HL-60 (cell line): Measurements from ENCODE around the gene CEBPB.

Experiments
- DNase-seq, 2 experiments: peaks; one replicate each; pipeline ENCODE4 v3.0.0-alpha.2; 2010 to 2020; ENCODE audit warnings: low read depth in 1 of 2, low spot score in 1 of 2
- H3K27ac ChIP-seq: fragments of 250-450 bp; sonication (Bioruptor Pico); replicated peaks from 2 replicates; pipeline ENCODE4 v1.5.1; 2020; ENCODE audit warnings: mild to moderate bottlenecking, moderate library complexity
- H3K27me3 ChIP-seq: fragments of 250-450 bp; sonication (Bioruptor Pico); 2 replicates; pipeline ENCODE4 v1.5.1; 2021; ENCODE audit warnings: mild to moderate bottlenecking, moderate library complexity; ENCODE audit not compliant: insufficient read depth, poor library complexity, severe bottlenecking
- H3K4me3 ChIP-seq: replicated peaks from 2 replicates; pipeline ENCODE4 v1.5.1; 2011; ENCODE audit warnings: mild to moderate bottlenecking, control low read depth, low read length; ENCODE audit not compliant: insufficient read depth
- GABPA ChIP-seq: IDR thresholded peaks from 2 replicates; pipeline ENCODE4 v1.6.1; 2012; ENCODE audit warnings: low read depth
- POLR2AphosphoS5 ChIP-seq: IDR thresholded peaks from 2 replicates; pipeline ENCODE4 v1.6.1; 2012; ENCODE audit warnings: low read depth
- SPI1 ChIP-seq: IDR thresholded peaks from 2 replicates; pipeline ENCODE4 v1.6.1; 2012; ENCODE audit warnings: low read depth, mild to moderate bottlenecking, borderline replicate concordance
- TF ChIP-seq, protein P1 (sequence below): IDR thresholded peaks from one replicate; pipeline ENCODE4 v1.5.1; 2011; ENCODE audit warnings: low read length, control low read depth, inconsistent platforms; ENCODE audit not compliant: insufficient read depth
- TF ChIP-seq, protein P2 (sequence below): IDR thresholded peaks from 2 replicates; pipeline ENCODE4 v1.6.1; 2012; ENCODE audit warnings: low read depth; ENCODE audit not compliant: insufficient replicate concordance

Gene CEBPB

DNA sequence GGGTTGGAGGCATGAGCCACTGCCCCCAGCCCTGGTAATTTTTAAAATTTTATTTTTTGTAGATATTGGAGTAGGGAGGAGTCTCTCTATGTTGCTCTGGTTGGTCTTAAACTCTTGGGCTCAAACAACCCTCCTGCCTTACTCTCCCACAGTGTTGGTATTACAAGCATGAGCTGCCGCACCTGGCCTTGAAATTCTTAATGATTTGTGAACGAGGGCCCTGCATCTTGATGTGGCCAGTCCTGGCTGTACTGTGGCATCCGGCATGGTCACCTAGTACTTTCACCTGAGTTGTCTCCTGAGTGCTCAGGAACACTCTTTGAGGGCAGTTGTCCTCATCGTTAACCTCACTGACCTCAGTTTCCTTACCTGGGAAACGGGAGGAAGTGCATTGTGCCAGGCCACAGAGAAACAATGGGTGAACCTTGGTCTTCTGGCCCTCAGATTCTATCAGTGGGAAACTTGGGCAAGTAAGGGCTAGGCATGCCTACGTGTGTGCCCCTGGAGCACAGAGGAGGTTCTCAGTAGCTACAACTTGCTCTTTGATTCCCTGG is 19.5 kb downstream of the CEBPB start:
- no peak overlapping the region for H3K4me3 ChIP-seq

DNA sequence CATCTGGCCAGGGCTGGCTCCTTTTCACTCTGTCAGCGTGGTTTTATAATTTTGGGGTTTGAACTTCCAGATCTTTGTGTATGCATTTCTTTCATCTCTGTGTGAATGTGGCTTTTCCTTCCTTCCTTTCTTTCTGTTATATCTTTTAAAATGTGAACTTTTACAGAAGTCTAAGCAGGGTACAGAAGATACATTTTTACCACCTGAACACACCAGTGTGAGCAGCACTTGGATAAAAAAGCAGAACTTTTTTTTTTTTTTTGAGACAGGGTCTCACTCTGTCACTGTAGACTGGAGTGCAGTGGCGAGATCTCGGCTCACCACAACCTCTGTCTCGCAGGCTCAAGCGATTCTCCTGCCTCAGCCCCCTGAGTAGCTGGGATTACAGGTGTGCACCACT is 20.5 kb downstream of the CEBPB start:
- DNase-seq, result no peak
- H3K27me3 ChIP-seq, result no peaks in the 10 kb centered on the region
- TF ChIP-seq POLR2AphosphoS5, result no peak
- TF ChIP-seq, protein P1, sequence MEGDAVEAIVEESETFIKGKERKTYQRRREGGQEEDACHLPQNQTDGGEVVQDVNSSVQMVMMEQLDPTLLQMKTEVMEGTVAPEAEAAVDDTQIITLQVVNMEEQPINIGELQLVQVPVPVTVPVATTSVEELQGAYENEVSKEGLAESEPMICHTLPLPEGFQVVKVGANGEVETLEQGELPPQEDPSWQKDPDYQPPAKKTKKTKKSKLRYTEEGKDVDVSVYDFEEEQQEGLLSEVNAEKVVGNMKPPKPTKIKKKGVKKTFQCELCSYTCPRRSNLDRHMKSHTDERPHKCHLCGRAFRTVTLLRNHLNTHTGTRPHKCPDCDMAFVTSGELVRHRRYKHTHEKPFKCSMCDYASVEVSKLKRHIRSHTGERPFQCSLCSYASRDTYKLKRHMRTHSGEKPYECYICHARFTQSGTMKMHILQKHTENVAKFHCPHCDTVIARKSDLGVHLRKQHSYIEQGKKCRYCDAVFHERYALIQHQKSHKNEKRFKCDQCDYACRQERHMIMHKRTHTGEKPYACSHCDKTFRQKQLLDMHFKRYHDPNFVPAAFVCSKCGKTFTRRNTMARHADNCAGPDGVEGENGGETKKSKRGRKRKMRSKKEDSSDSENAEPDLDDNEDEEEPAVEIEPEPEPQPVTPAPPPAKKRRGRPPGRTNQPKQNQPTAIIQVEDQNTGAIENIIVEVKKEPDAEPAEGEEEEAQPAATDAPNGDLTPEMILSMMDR, result no peak
- TF ChIP-seq, protein P2, sequence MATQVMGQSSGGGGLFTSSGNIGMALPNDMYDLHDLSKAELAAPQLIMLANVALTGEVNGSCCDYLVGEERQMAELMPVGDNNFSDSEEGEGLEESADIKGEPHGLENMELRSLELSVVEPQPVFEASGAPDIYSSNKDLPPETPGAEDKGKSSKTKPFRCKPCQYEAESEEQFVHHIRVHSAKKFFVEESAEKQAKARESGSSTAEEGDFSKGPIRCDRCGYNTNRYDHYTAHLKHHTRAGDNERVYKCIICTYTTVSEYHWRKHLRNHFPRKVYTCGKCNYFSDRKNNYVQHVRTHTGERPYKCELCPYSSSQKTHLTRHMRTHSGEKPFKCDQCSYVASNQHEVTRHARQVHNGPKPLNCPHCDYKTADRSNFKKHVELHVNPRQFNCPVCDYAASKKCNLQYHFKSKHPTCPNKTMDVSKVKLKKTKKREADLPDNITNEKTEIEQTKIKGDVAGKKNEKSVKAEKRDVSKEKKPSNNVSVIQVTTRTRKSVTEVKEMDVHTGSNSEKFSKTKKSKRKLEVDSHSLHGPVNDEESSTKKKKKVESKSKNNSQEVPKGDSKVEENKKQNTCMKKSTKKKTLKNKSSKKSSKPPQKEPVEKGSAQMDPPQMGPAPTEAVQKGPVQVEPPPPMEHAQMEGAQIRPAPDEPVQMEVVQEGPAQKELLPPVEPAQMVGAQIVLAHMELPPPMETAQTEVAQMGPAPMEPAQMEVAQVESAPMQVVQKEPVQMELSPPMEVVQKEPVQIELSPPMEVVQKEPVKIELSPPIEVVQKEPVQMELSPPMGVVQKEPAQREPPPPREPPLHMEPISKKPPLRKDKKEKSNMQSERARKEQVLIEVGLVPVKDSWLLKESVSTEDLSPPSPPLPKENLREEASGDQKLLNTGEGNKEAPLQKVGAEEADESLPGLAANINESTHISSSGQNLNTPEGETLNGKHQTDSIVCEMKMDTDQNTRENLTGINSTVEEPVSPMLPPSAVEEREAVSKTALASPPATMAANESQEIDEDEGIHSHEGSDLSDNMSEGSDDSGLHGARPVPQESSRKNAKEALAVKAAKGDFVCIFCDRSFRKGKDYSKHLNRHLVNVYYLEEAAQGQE, result no peak
- no peak for TF ChIP-seq GABPA
- TF ChIP-seq SPI1, result no peak
- H3K4me3 ChIP-seq, result no peak overlapping the region
- no peak overlapping the region for H3K27ac ChIP-seq

More for the DNA sequence above, 19.5 kb downstream of the CEBPB start:
- no peak for DNase-seq
- H3K27me3 ChIP-seq, result no peaks in the 10 kb centered on the region
- H3K27ac ChIP-seq, result no peak overlapping the region
- no peak for TF ChIP-seq GABPA
- TF ChIP-seq SPI1, result no peak
- TF ChIP-seq, protein P1, result no peak
- TF ChIP-seq POLR2AphosphoS5, result no peak
- TF ChIP-seq, protein P2, result no peak

DNA sequence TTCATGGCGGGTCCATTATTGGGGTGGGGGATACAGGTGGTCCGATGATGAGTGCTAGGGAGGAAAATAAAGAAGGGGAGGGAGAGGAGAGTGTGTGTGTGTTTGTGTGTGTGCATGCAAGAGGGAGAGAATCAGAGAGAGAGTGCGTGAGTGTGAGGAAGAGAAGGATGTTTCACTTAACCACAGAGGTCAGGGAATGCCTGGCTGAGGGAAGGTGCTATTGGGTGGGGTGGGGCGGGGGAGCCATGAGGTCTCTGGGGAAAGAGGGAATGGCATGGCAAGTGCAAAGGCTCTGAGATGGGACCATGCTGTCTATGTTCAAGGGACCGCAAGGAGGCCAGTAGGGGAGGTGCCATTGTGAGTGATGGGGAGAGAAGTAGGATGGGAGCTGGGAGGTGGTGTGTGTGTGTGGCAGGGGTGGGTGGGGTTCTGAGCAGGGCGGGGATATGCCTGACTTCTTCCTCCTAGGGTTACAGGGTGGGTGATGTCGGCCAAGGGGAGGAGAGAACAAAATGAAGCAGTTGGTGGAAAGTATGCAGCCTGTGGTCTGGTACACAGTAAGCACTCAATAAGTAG is 23.0 kb downstream of the CEBPB start:
- no peak for DNase-seq
- TF ChIP-seq POLR2AphosphoS5 (no peak), GABPA (no peak), SPI1 (no peak)
- TF ChIP-seq, protein P2, result no peak
- TF ChIP-seq, protein P1, result no peak
- no peak overlapping the region for H3K27ac ChIP-seq
- H3K27me3 ChIP-seq, result no peaks in the 10 kb centered on the region
- no peak overlapping the region for H3K4me3 ChIP-seq
